CD4-positive, alpha-beta T cell treated with Interleukin-15 for 1 hour (primary cell): ENCODE measurements around the gene PROX1.

Source experiments
- DNase-seq: peaks from one replicate; pipeline ENCODE4 v3.0.0-alpha.2; 2020

The PROX1 gene

GRCh38 chr1:214002060-214002459, 14.3 kb downstream of the PROX1 start:
- DNase-seq = no peak

GRCh38 chr1:214002472-214002871, 14.7 kb downstream of the PROX1 start:
- no peak for DNase-seq

- DNase-seq = no peak
Measured at GRCh38 chr1:214003233-214003632, 15.5 kb downstream of the PROX1 start.

DNA sequence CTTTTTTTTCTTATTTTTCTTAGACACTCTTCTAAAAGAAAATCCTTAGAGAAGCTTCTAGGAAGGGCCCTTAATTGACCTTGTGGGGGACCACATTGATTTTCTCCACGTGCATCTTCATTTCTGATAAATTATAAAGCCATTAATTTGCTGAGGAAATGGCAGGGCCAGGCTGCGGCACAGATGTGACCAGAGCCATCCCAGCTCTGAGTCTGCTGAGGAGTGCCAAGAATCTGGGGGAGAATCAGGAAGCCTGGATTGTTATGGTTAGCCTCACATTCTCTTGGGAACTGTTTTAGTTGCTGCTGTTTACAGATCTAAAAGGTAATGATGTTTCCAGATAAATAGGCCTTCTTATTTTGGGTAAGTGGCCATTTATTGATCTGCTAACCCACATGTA, 16.2 kb downstream of the PROX1 start:
- no peak for DNase-seq

GRCh38 chr1:214004795-214005194, 17.0 kb downstream of the PROX1 start:
- no peak for DNase-seq

GRCh38 chr1:214005708-214006107, 17.9 kb downstream of the PROX1 start:
- DNase-seq = no peak

DNA sequence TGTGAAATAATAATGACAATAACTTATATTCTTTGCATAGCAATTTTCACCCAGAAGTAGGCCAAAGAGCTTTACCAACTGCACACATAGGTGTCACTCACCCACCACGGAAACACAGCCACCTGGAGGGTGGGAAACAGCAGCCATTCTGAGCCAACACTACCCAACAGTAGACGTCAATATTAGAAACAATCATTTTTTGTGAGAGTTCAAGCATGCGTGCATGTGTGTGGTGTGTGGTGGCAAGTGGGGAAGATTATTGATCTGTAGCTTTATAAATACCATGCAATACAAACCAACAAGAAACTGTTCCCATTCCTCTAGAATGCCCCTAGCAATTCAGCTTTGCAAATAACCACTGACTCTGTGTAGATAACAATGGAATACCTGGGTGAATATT, 19.1 kb downstream of the PROX1 start:
- DNase-seq = no peak

DNA sequence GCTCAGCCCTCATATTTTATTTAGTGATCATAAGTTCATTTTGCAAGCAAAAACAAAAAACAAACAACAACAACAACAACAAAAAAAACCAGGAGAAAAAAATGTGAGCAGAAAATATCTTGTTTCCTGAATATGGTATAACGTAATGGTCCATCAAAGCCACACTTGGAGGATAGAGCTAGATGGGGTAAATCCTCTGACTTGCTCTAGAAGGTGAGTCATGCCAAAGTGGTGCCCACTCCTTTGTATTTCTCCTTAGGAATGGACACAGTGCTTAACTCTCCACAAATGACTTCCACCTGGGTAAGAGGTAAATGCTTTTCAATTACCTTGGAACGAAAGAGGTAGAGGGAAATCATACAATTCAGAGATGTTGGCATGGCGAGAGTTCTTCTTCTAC, 20.6 kb downstream of the PROX1 start:
- no peak for DNase-seq

- DNase-seq = no peak
Measured at GRCh38 chr1:214008791-214009422, 21.1 kb downstream of the PROX1 start.

- no peak for DNase-seq
Measured at GRCh38 chr1:214009423-214010196, 21.8 kb downstream of the PROX1 start.

- no peak for DNase-seq
Measured at GRCh38 chr1:214010197-214010573, 22.4 kb downstream of the PROX1 start.

GRCh38 chr1:214010717-214011116, 22.9 kb downstream of the PROX1 start:
- DNase-seq = no peak

DNA sequence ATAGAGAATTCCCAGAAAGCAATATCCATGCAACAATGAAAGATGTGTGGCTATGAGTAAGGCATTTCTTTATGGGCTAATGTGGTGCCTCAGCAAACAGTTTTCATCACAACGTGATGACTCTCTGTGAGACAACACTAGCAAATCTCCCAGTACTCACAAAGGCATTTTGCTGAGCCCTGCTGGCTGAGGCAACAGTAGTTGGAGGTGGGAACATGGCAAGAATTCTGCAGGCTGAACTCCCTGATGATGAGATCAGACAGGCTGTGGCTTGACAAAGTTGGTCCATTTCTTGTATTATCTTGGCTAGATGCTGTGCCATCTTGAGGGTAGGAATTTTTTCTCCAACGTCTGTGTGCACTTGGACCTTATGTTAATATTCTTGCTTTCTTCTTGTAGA, 24.6 kb downstream of the PROX1 start:
- no peak for DNase-seq

DNA sequence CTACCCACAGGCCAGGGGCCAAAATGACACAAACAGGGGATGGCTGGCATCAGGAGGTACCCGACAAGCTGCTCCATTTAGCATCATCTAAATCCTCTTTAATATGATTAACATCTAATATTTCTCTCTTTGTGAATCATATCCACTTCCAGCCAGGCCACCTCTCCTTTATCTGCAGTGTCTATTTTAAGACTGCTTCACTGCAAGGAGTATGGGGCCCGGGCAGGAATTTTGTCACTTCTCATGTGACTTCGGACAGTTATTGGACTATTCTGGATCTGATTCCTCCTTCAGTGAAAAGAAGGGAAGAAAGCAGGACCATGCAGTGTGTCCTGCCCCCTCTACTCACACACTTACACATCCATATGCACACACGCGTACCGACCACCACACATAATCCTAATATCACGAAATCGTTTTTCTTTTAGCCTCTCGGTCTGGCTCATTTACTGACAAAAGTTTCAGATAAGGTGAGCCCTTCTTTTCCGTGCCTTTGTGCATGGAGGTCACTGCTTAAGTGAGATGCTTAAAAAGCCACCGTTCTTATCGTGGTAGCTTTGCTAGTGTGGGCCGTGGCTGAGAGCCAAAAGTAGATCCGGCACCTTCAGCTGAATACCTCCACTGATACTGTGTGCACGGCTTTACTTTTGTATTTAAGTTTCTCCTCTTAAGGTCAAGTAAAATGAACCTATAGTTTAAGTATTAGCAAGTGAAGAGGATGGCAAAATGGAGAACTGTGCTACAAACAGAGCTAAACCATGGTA, 26.0 kb downstream of the PROX1 start:
- no peak for DNase-seq

DNA sequence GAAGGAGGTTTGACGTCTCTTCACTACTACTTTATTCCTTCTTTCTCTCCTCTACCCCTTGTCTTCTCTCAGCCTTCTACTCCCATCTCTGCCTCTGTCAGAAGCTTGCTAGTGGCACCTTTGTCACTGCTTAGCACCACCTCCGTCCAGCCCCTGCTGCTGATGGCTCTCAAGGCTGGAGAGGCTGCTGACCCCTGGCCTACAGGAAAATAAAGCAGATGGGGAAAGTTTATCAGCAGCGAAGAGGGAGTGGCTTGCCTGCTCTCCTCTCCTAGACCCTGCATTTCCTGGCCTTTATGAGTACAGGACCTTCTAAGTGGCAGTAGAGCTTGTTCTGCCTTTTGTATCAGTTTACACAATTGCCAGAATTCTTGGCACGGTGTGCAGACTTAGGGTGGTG, 27.0 kb downstream of the PROX1 start:
- DNase-seq = no peak

DNA sequence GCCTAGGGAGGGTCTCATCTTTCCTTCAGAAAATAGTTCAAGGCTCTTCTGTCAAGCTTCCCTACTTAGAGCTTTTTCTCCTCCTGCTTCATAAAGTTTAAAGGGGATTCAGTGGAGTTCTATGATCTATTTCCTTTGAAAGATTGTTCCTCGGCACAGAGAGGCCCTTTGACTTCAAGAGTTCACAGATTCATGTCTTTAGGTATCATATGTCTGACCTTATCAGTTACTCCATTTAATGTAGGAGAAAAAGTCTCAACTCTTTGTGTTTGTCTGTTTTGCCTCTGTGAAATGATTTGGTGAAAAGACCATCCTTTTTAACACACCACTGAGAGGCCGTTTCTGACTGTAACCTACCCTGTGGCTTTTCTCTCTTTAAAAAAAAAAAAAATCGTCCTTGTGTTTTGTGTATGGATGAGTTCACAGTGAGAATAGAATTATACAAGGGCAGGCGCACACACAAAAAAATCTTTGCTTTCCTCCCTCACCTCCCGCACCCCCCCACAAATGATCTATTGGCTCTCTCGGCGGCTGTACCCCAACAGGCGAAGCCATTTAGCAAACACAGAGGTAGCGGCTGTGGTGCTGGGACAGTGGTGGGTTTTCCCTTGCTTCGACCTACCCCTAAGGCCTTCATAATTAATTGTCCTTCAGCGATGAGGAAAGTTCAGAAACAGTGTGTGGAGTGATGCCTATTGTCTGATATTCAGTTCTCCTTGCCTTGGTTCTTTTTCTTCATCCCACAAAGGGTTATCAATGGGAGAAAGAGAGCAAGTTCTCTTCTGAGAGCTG, 29.6 kb downstream of the PROX1 start:
- DNase-seq = no peak

GRCh38 chr1:214018386-214019268, 30.9 kb downstream of the PROX1 start:
- no peak for DNase-seq

- no peak for DNase-seq
Measured at GRCh38 chr1:214019499-214019898, 31.7 kb downstream of the PROX1 start.

DNA sequence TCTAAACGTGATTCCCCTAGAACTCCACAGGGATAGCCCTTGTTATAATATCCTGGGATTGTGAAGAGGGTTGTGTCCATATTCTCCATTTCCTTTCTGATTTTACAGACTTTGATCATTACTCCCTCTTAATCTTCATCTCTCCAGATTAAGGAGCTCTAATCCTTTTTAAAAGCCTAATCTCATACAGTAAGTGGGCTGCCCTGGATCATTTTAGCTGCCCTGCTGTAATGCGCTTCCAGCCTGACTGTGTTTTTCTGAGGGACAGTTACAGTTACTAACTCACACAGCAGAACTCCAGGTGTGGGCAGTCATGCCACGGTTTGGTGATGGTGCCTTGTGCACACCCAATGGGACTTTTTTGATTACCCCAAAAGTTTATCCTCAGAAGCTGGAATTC, 33.5 kb downstream of the PROX1 start:
- no peak for DNase-seq

- no peak for DNase-seq
Measured at GRCh38 chr1:214022229-214022791, 34.5 kb downstream of the PROX1 start.

DNA sequence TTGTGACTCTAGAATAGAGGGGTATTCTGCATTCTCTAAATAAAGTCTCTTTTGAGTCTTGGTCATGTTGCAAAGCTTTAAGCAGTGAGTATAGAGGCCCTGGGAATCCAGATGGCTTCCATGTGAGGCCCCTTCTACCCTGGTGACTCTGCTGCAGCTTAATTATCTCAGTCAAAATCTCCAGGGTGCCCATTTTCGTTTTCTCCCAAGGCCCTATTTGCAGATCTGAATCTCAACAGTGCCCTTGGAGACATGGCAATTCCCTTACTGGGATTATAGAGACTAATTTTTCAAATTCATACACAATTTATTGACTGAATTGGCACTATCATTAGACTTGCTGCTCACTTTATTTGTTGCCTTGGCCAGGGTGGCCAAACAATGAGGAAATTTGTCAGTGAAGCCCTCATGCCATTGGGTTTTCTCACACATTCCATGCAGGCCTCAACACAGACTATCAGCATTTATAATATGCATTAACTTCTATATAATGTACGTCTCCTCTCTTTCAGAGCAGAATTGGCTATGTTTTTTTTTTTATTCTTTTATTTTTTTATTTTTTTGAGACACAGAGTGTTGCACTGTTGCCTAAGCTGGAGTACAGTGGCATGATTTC, 35.1 kb downstream of the PROX1 start:
- DNase-seq = no peak
